Measurements from ENCODE around the gene IL17RE.

GRCh38 chr3:9949626-9950025 lies 47.0 kb downstream of the IL17RE start:
- TF ChIP-seq CTCF (IDR thresholded peaks at IDR 0.05) = no peak
- TF ChIP-seq POLR2A (IDR thresholded peaks at IDR 0.05) = no peak
- TF ChIP-seq POLR2AphosphoS5 (IDR thresholded peaks at IDR 0.05) = no peak

Measured in breast epithelium (tissue), 3 donors.